Lower lobe of right lung (tissue), 2 donors: ENCODE results near the gene JAZF1. TPM values are rescaled to one million over a fixed set of nuclear protein-coding genes. Genes with fewer than 3 reads are reported as not detected.

ENCODE experiments used
- ATAC-seq, 2 donors: fragments of 200-7000 bp; cut with Tn5 transposase; one replicate each; pipeline ENCODE4 v1.9.1; 2020 to 2022; ENCODE audit warnings: mild to moderate bottlenecking in 2 of 2, moderate library complexity in 2 of 2
- DNase-seq: peaks from one replicate; pipeline ENCODE4 v3.0.0-alpha.2; 2020
- H3K27ac ChIP-seq: fragments of 200-600 bp; one replicate; pipeline ENCODE4 v1.8.0; 2022
- H3K27me3 ChIP-seq: fragments of 200-600 bp; one replicate; pipeline ENCODE4 v1.8.0; 2022; ENCODE audit warnings: low read depth
- H3K36me3 ChIP-seq: fragments of 200-600 bp; one replicate; pipeline ENCODE4 v1.8.0; 2022; ENCODE audit warnings: mild to moderate bottlenecking
- H3K4me1 ChIP-seq: fragments of 200-600 bp; one replicate; pipeline ENCODE4 v1.8.0; 2022
- H3K4me3 ChIP-seq: fragments of 200-600 bp; one replicate; pipeline ENCODE4 v1.8.0; 2022; ENCODE audit warnings: mild to moderate bottlenecking
- H3K9me3 ChIP-seq: fragments of 200-600 bp; one replicate; pipeline ENCODE4 v1.8.0; 2022
- CTCF ChIP-seq: fragments of 200-600 bp; IDR thresholded peaks from one replicate; pipeline ENCODE4 v1.8.0; 2022; ENCODE audit warnings: antibody characterized with exemption, mild to moderate bottlenecking
- intact Hi-C: fragments of 100-400 bp; cut with DNase I; formaldehyde crosslinking; loops from one replicate; pipeline ENCODE4 v1.11.0; 2022
- total RNA-seq: library from RNA; stranded (reverse); fragmentation: NEBNext Ultra II Directional; extraction: Animal tissue kit (Norgen Biotek cat#: 25700); gene quantifications from one replicate; pipeline ENCODE4 v1.2.1, GENCODE V29; 2021
- donor health status: DM: no; HTN: yes; CAD: no; lungs with severe emphysema.

Gene JAZF1
- total RNA-seq, 1 donor from 2014 or later, result 19.4 TPM

- Histone ChIP-seq H3K9me3 (no peaks in the 10 kb centered on the region), H3K27ac (no peak overlapping the region), H3K4me3 (no peak overlapping the region), H3K27me3 (no peaks in the 10 kb centered on the region), H3K4me1 (no peaks in the 10 kb centered on the region), H3K36me3 (no peaks in the 10 kb centered on the region)
- ATAC-seq (peak in 1 of 2 donors; percentile 41), DNase-seq (no peak)
- intact Hi-C loops, result no loop called here
- no peak for TF ChIP-seq CTCF
Measured at GRCh38 chr7:27966219-27966780, 214.3 kb downstream of the JAZF1 start.

GRCh38 chr7:27965650-27966049 is 214.9 kb downstream of the JAZF1 start:
- no peak for ATAC-seq
- intact Hi-C loops, result no loop called here
- H3K36me3 ChIP-seq, result no peaks in the 10 kb centered on the region

GRCh38 chr7:27964820-27965219 is 215.8 kb downstream of the JAZF1 start:
- intact Hi-C loops, result no loop called here
- DNase-seq (no peak), ATAC-seq (no peak)
- Histone ChIP-seq H3K36me3 (no peaks in the 10 kb centered on the region), H3K9me3 (no peaks in the 10 kb centered on the region), H3K27me3 (no peaks in the 10 kb centered on the region), H3K27ac (no peak overlapping the region), H3K4me1 (no peaks in the 10 kb centered on the region), H3K4me3 (no peak overlapping the region)
- no peak for TF ChIP-seq CTCF

More at GRCh38 chr7:27965650-27966049, 214.9 kb downstream of the JAZF1 start:
- no peak for TF ChIP-seq CTCF
- Histone ChIP-seq H3K27me3 (no peaks in the 10 kb centered on the region), H3K4me3 (no peak overlapping the region), H3K4me1 (no peaks in the 10 kb centered on the region), H3K9me3 (no peaks in the 10 kb centered on the region), H3K27ac (no peak overlapping the region)
- no peak for DNase-seq

- Histone ChIP-seq H3K4me1 (no peaks in the 10 kb centered on the region), H3K36me3 (no peaks in the 10 kb centered on the region), H3K9me3 (no peaks in the 10 kb centered on the region), H3K4me3 (no peak overlapping the region), H3K27ac (no peak overlapping the region), H3K27me3 (no peaks in the 10 kb centered on the region)
- intact Hi-C loops, result no loop called here
- DNase-seq (no peak), ATAC-seq (no peak)
- TF ChIP-seq CTCF, result no peak
Measured at GRCh38 chr7:27963056-27963455, 217.5 kb downstream of the JAZF1 start.

- intact Hi-C loops, result no loop called here
- no peaks in the 10 kb centered on the region for H3K27me3 ChIP-seq
- no peak for ATAC-seq
Measured at GRCh38 chr7:27962273-27962672, 218.3 kb downstream of the JAZF1 start.

More at GRCh38 chr7:27962273-27962672, 218.3 kb downstream of the JAZF1 start:
- TF ChIP-seq CTCF, result no peak
- no peak overlapping the region for H3K4me3 ChIP-seq
- H3K27ac ChIP-seq, result no peak overlapping the region
- DNase-seq, result no peak
- H3K9me3 ChIP-seq, result no peaks in the 10 kb centered on the region
- no peaks in the 10 kb centered on the region for H3K4me1 ChIP-seq
- H3K36me3 ChIP-seq, result no peaks in the 10 kb centered on the region
